ENCODE measurements around the gene HHIPL1.

DNA sequence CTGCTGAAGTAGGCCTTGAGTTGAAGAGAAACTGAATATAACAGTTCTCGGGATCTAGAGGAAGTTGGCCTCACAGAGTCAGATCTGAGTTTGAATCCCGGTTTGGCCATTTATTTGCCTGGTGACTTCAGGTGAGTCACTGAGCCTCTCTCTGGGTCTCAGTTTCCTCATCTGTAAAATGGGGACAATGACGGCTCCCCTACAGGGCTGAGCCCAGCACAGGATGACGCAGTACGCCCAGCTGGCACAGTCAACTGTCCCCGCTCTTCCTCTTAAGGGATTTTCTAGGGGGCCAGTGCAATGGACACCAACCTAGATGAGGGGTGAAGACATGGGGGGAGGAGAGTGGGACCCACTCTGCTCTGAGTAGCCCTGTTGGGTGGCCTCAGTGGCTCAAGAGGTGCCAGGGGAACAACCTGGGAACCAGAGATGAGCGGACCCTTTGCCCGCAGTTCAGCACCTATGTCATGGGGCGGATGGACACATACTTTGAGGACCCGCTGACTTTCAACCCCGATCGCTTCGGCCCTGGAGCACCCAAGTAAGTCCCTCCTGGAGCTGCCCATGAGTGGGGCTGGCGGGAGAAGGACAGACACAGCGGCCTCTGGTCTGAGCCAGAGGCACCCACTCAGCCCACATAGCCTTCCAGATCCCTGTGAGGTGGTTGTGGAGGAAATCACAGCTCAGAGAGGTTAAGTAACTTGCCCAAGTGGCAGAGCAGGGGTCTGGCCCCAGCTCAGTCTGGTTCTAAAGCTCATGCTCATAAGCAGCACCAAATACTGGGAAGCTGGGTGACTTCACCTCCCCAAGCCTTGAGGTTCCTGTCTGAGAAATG, 80.2 kb downstream of the HHIPL1 start:
- no peak for TF ChIP-seq CTCF (conservative IDR thresholded peaks at IDR 0.05 in 1 of 2, IDR thresholded peaks at IDR 0.05 in 1 of 2; ENCODE audit: extremely low read depth in 1 of 2, insufficient read depth in 1 of 2, low read depth in 1 of 2, low read length in 2 of 2)
- no peak for TF ChIP-seq EZH2 (IDR thresholded peaks at IDR 0.05; ENCODE audit: borderline replicate concordance, low read length)
